GM23338 (cell line): Measurements from ENCODE around the gene LOXL4. TPM values are rescaled to one million over a fixed set of nuclear protein-coding genes. Genes with fewer than 3 reads are reported as not detected.

Experiments
- ATAC-seq: fragments of 200-7000 bp; cut with Tn5 transposase; 3 replicates; pipeline ENCODE4 v1.9.1; 2020
- DNase-seq: peaks from one replicate; pipeline ENCODE4 v3.0.0-alpha.2; 2015; ENCODE audit warnings: low spot score
- H2AFZ ChIP-seq: fragments of 200-600 bp; sonication (generic); 2 replicates; pipeline ENCODE4 v1.8.0; 2016; ENCODE audit warnings: antibody characterized with exemption, mild to moderate bottlenecking, moderate library complexity
- H3F3A ChIP-seq: fragments of 200-600 bp; sonication (generic); replicated peaks from 2 replicates; pipeline ENCODE4 v1.8.0; 2017; ENCODE audit warnings: antibody characterized with exemption, mixed run types, low read depth
- H3K27ac ChIP-seq: fragments of 200-600 bp; sonication (generic); 2 replicates; pipeline ENCODE4 v1.6.1; 2016; ENCODE audit warnings: low read depth
- H3K27me3 ChIP-seq: fragments of 200-600 bp; sonication (generic); 2 replicates; pipeline ENCODE4 v1.8.0; 2016; ENCODE audit warnings: mild to moderate bottlenecking, mixed run types, moderate library complexity; ENCODE audit not compliant: insufficient read depth
- H3K36me3 ChIP-seq: fragments of 200-600 bp; sonication (generic); 2 replicates; pipeline ENCODE4 v1.8.0; 2016; ENCODE audit warnings: mild to moderate bottlenecking; ENCODE audit not compliant: insufficient read depth
- H3K4me1 ChIP-seq: fragments of 200-600 bp; sonication (generic); 2 replicates; pipeline ENCODE4 v1.8.0; 2016; ENCODE audit warnings: mild to moderate bottlenecking, moderate library complexity; ENCODE audit not compliant: insufficient read depth
- H3K4me2 ChIP-seq: fragments of 200-600 bp; sonication (generic); 2 replicates; pipeline ENCODE4 v1.7.1; 2017; ENCODE audit warnings: mixed run types
- H3K4me3 ChIP-seq: fragments of 200-600 bp; sonication (generic); 2 replicates; pipeline ENCODE4 v1.6.1; 2016; ENCODE audit warnings: mixed run types
- H3K79me2 ChIP-seq: fragments of 200-600 bp; sonication (generic); replicated peaks from 2 replicates; pipeline ENCODE4 v1.8.0; 2017; ENCODE audit warnings: mild to moderate bottlenecking; ENCODE audit not compliant: insufficient read depth
- H3K9me2 ChIP-seq: fragments of 200-600 bp; sonication (generic); 2 replicates; pipeline ENCODE4 v1.8.0; 2017; ENCODE audit not compliant: insufficient read depth
- H4K20me1 ChIP-seq: fragments of 200-600 bp; sonication (generic); replicated peaks from 2 replicates; pipeline ENCODE4 v1.8.0; 2017; ENCODE audit warnings: mild to moderate bottlenecking; ENCODE audit not compliant: insufficient read depth
- H3K27ac Mint-ChIP-seq: 2 replicates; pipeline ENCODE4 v1.8.0; 2020; ENCODE audit warnings: inconsistent platforms, mild to moderate bottlenecking, moderate library complexity, mixed read lengths
- H3K27me3 Mint-ChIP-seq: 3 replicates; pipeline ENCODE4 v1.8.0; 2022; ENCODE audit warnings: low read depth, mild to moderate bottlenecking, moderate library complexity, mixed read lengths, inconsistent platforms; ENCODE audit not compliant: insufficient read depth, poor library complexity
- H3K36me3 Mint-ChIP-seq: 3 replicates; pipeline ENCODE4 v1.8.0; 2021; ENCODE audit warnings: low read depth, mild to moderate bottlenecking, inconsistent platforms, moderate library complexity, mixed read lengths
- H3K4me1 Mint-ChIP-seq: 3 replicates; pipeline ENCODE4 v1.8.0; 2020; ENCODE audit warnings: mild to moderate bottlenecking, inconsistent platforms, mixed read lengths
- H3K4me3 Mint-ChIP-seq: 3 replicates; pipeline ENCODE4 v1.8.0; 2021; ENCODE audit warnings: moderate library complexity, mild to moderate bottlenecking, inconsistent platforms, mixed read lengths
- H3K9me3 Mint-ChIP-seq: 3 replicates; pipeline ENCODE4 v1.8.0; 2020; ENCODE audit warnings: moderate library complexity, mild to moderate bottlenecking, inconsistent platforms, mixed read lengths
- CTCF ChIP-seq, 2 experiments: fragments of 200-600 bp in 1 of 2; sonication (generic) in 1 of 2; conservative IDR thresholded peaks; 2 replicates each; pipeline versions ENCODE4 v1.5.1 to v1.6.1; 2016 to 2017; ENCODE audit warnings: antibody characterized with exemption in 2 of 2, low read depth in 2 of 2, mild to moderate bottlenecking in 2 of 2, moderate library complexity in 1 of 2
- ETS1 ChIP-seq: IDR thresholded peaks from 2 replicates; pipeline ENCODE4 v1.6.1; 2016; ENCODE audit warnings: antibody characterized with exemption
- NANOG ChIP-seq: IDR thresholded peaks from 2 replicates; pipeline ENCODE4 v1.6.1; 2016; ENCODE audit warnings: antibody characterized with exemption, borderline replicate concordance
- REST ChIP-seq: IDR thresholded peaks from one replicate; pipeline ENCODE4 v1.6.1; 2018; ENCODE audit warnings: antibody characterized with exemption; ENCODE audit not compliant: unreplicated experiment
- polyA plus RNA-seq: library from polyadenylated mRNA; unstranded; fragments of >200 nt; fragmentation: Nextera tagmentation; extraction: Ambion mirVana; gene quantifications from 2 replicates; pipeline ENCODE4 v1.2.1, GENCODE V29; 2016
- total RNA-seq: library from RNA; depleted of rRNA; stranded (reverse); fragments of >200 nt; shearing (Covaris generic); gene quantifications from 2 replicates; pipeline ENCODE4 v1.2.3, GENCODE V29; 2014

Gene LOXL4
- total and polyA plus RNA-seq, 2 experiments from 2014 or later = 0.21 to 0.38 TPM

GRCh38 chr10:98299341-98299740 lies 31.3 kb upstream of the LOXL4 start:
- Histone ChIP-seq H3K36me3 (no peaks in the 10 kb centered on the region), H3K27ac (no peak overlapping the region), H3K27me3 (no peaks in the 10 kb centered on the region), H3K9me2 (no peaks in the 10 kb centered on the region), H3F3A (no peaks in the 10 kb centered on the region), H4K20me1 (no peaks in the 10 kb centered on the region), H3K4me1 (peaks cover 8% of the 10 kb centered on the region), H3K4me3 (no peak overlapping the region), H3K4me2 (no peak overlapping the region), H3K79me2 (no peaks in the 10 kb centered on the region), H2AFZ (no peak overlapping the region)
- Mint-ChIP-seq H3K27me3 (peaks cover 12% of the 10 kb centered on the region), H3K27ac (no peak overlapping the region), H3K9me3 (no peaks in the 10 kb centered on the region), H3K4me3 (no peak overlapping the region), H3K4me1 (peaks cover 19% of the 10 kb centered on the region), H3K36me3 (no peaks in the 10 kb centered on the region)
- ATAC-seq = peak; percentile 77
- DNase-seq = peak; percentile 74
- TF ChIP-seq ETS1 = no peak
- peak; percentile 81 for TF ChIP-seq REST

GRCh38 chr10:98296524-98296923 lies 28.5 kb upstream of the LOXL4 start:
- H4K20me1 ChIP-seq = no peaks in the 10 kb centered on the region
- Mint-ChIP-seq H3K27me3 (peaks cover 4% of the 10 kb centered on the region), H3K9me3 (no peaks in the 10 kb centered on the region), H3K4me3 (no peak overlapping the region), H3K4me1 (peaks cover 19% of the 10 kb centered on the region), H3K36me3 (no peaks in the 10 kb centered on the region), H3K27ac (no peak overlapping the region)
- TF ChIP-seq NANOG (no peak), CTCF (conservative IDR thresholded peaks at IDR 0.05; ENCODE audit: low read depth in 2 of 2) (peak in 1 of 2 experiments; percentile 17; a peak in 1 of 4 replicates), REST (no peak)
- DNase-seq = no peak
- no peaks in the 10 kb centered on the region for H3K79me2 ChIP-seq
- no peak overlapping the region for H3K27ac ChIP-seq
- H3K27me3 ChIP-seq = no peaks in the 10 kb centered on the region
- peak overlapping the region; percentile 8; the same call in 1 of the 2 replicates for H2AFZ ChIP-seq
- H3K36me3 ChIP-seq = no peaks in the 10 kb centered on the region
- H3F3A ChIP-seq = no peaks in the 10 kb centered on the region
- peaks cover 8% of the 10 kb centered on the region for H3K4me1 ChIP-seq
- H3K4me3 ChIP-seq = no peak overlapping the region
- ATAC-seq = peak; percentile 73
- H3K4me2 ChIP-seq = no peak overlapping the region
- H3K9me2 ChIP-seq = no peaks in the 10 kb centered on the region
